Measurements from ENCODE around the gene DFFA. TPM values are rescaled to one million over a fixed set of nuclear protein-coding genes. Genes with fewer than 3 reads are reported as not detected.
"Not testable (repeated sequence)": the region's sequence is repeated elsewhere in the genome, so short reads cannot be mapped to it uniquely, and the experiment has no call there.

DFFA gene
- total RNA-seq, 2 donors from 2014 or later, result 34.4 to 41.0 TPM

- DNase-seq (ENCODE audit: low spot score in 2 of 2), result no peak
- Mint-ChIP-seq H3K9me3 (no peaks in the 10 kb centered on the region), H3K36me3 (peaks cover 5 to 16% of the 10 kb centered on the region in 2 donors), H3K27ac (peak overlapping the region in 1 of 2 donors; percentile 62)
- ATAC-seq, result no peak
These were observed 7.0 kb upstream of the DFFA start for GRCh38 chr1:10479296-10479695.

GRCh38 chr1:10475510-10475909 lies 3.2 kb upstream of the DFFA start:
- DNase-seq (ENCODE audit: low spot score in 2 of 2) (no peak), ATAC-seq (no peak)
- Mint-ChIP-seq H3K36me3 (peaks cover 18 to 22% of the 10 kb centered on the region in 2 donors), H3K27ac (peak overlapping the region; percentile 94 to 96), H3K9me3 (no peaks in the 10 kb centered on the region)

GRCh38 chr1:10474613-10475507 lies 2.5 kb upstream of the DFFA start, which contains the start of gene PEX14:
Gene PEX14, plus strand, starts transcription at chr1:10474950. Its CDS starts 17 bp downstream, at chr1:10474967.
- Mint-ChIP-seq H3K27ac (peak within 1 kb of the TSS; percentile 94 to 96), H3K36me3 (peaks cover 18 to 22% of the 10 kb centered on the region in 2 donors), H3K9me3 (no peaks in the 10 kb centered on the region)
- DNase-seq (ENCODE audit: low spot score in 2 of 2) (peak; percentile 86 to 90), ATAC-seq (peak; percentile 86 to 89)

- Mint-ChIP-seq H3K27ac (peak overlapping the region; percentile 87 to 94), H3K36me3 (peaks cover 18 to 22% of the 10 kb centered on the region in 2 donors)
- H3K9me3 Mint-ChIP-seq; ATAC-seq; DNase-seq (ENCODE audit: low spot score in 2 of 2): not testable (repeated sequence)
These were observed 1.9 kb upstream of the DFFA start for GRCh38 chr1:10474309-10474612.

GRCh38 chr1:10473145-10473765 lies 926 bp upstream of the DFFA start:
- ATAC-seq, result no peak
- Mint-ChIP-seq H3K27ac (peak overlapping the region; percentile 88 to 94), H3K36me3 (peaks cover 19 to 24% of the 10 kb centered on the region in 2 donors), H3K9me3 (no peaks in the 10 kb centered on the region)
- no peak for DNase-seq (ENCODE audit: low spot score in 2 of 2)

GRCh38 chr1:10471411-10472219 lies 714 bp downstream of the DFFA start:
- peak overlapping the region; percentile 94 to 99 for H3K27ac Mint-ChIP-seq
- ATAC-seq, result no peak

GRCh38 chr1:10470043-10470442 lies 2.3 kb downstream of the DFFA start:
- DNase-seq (ENCODE audit: low spot score in 2 of 2) (no peak), ATAC-seq (no peak)
- no peak overlapping the region for H3K27ac Mint-ChIP-seq
- H3K9me3 Mint-ChIP-seq, result no peaks in the 10 kb centered on the region
- peaks cover 20 to 23% of the 10 kb centered on the region in 2 donors for H3K36me3 Mint-ChIP-seq

More at GRCh38 chr1:10471411-10472219, 714 bp downstream of the DFFA start:
- H3K36me3 Mint-ChIP-seq, result peaks cover 23 to 30% of the 10 kb centered on the region in 2 donors
- H3K9me3 Mint-ChIP-seq, result no peaks in the 10 kb centered on the region
- DNase-seq (ENCODE audit: low spot score in 2 of 2), result peak in 1 of 2 donors; percentile 12

- ATAC-seq (no peak), DNase-seq (ENCODE audit: low spot score in 2 of 2) (no peak)
- Mint-ChIP-seq H3K9me3 (no peaks in the 10 kb centered on the region), H3K36me3 (peaks cover 9 to 13% of the 10 kb centered on the region in 2 donors), H3K27ac (no peak overlapping the region)
These were observed 5.3 kb downstream of the DFFA start for GRCh38 chr1:10467078-10467477.

- Mint-ChIP-seq H3K9me3 (no peaks in the 10 kb centered on the region), H3K36me3 (peaks cover 6 to 10% of the 10 kb centered on the region in 2 donors), H3K27ac (no peak overlapping the region)
- ATAC-seq (no peak), DNase-seq (ENCODE audit: low spot score in 2 of 2) (no peak)
These were observed 13.1 kb downstream of the DFFA start for GRCh38 chr1:10459184-10459583.

- DNase-seq (ENCODE audit: low spot score in 2 of 2), result no peak
These were observed 14.5 kb downstream of the DFFA start for GRCh38 chr1:10457875-10458274.

GRCh38 chr1:10457462-10457861 lies 14.9 kb downstream of the DFFA start:
- not testable (repeated sequence) for DNase-seq (ENCODE audit: low spot score in 2 of 2); ATAC-seq; H3K9me3 Mint-ChIP-seq; H3K27ac Mint-ChIP-seq
- peaks cover 0 to 10% of the 10 kb centered on the region in 2 donors for H3K36me3 Mint-ChIP-seq

More at GRCh38 chr1:10457875-10458274, 14.5 kb downstream of the DFFA start:
- Mint-ChIP-seq H3K27ac (no peak overlapping the region), H3K36me3 (peaks cover 0 to 10% of the 10 kb centered on the region in 2 donors), H3K9me3 (no peaks in the 10 kb centered on the region)
- ATAC-seq, result no peak

- no peak for ATAC-seq
- H3K27ac Mint-ChIP-seq, result no peak overlapping the region
- no peak for DNase-seq (ENCODE audit: low spot score in 2 of 2)
- H3K9me3 Mint-ChIP-seq, result no peaks in the 10 kb centered on the region
- peaks cover 0 to 10% of the 10 kb centered on the region in 2 donors for H3K36me3 Mint-ChIP-seq
These were observed 15.7 kb downstream of the DFFA start for GRCh38 chr1:10456661-10457060.

- peaks cover 0 to 3% of the 10 kb centered on the region in 2 donors for H3K36me3 Mint-ChIP-seq
- ATAC-seq (no peak), DNase-seq (ENCODE audit: low spot score in 2 of 2) (no peak)
- H3K27ac Mint-ChIP-seq, result no peak overlapping the region
- H3K9me3 Mint-ChIP-seq, result no peaks in the 10 kb centered on the region
These were observed 16.3 kb downstream of the DFFA start for GRCh38 chr1:10456048-10456447.

GRCh38 chr1:10451287-10451686 lies 21.0 kb downstream of the DFFA start:
- DNase-seq (ENCODE audit: low spot score in 2 of 2) (no peak), ATAC-seq (no peak)
- Mint-ChIP-seq H3K27ac (no peak overlapping the region), H3K9me3 (no peaks in the 10 kb centered on the region), H3K36me3 (no peaks in the 10 kb centered on the region)

- H3K27ac Mint-ChIP-seq, result no peak overlapping the region
These were observed 21.5 kb downstream of the DFFA start for GRCh38 chr1:10450836-10451235.

GRCh38 chr1:10450156-10450814 lies 22.0 kb downstream of the DFFA start:
- H3K9me3 Mint-ChIP-seq, result no peaks in the 10 kb centered on the region
- H3K27ac Mint-ChIP-seq, result no peak overlapping the region
- no peaks in the 10 kb centered on the region for H3K36me3 Mint-ChIP-seq
- no peak for DNase-seq (ENCODE audit: low spot score in 2 of 2)
- ATAC-seq, result peak in 1 of 2 donors; percentile 22

More at GRCh38 chr1:10450836-10451235, 21.5 kb downstream of the DFFA start:
- H3K9me3 Mint-ChIP-seq, result no peaks in the 10 kb centered on the region
- DNase-seq (ENCODE audit: low spot score in 2 of 2), result no peak
- H3K36me3 Mint-ChIP-seq, result no peaks in the 10 kb centered on the region
- ATAC-seq, result no peak
